GM18499 (cell line): ENCODE results near the gene THOC6.
"Not testable (repeated sequence)": the region's sequence is repeated elsewhere in the genome, so short reads cannot be mapped to it uniquely, and the experiment has no call there.

Source experiments
- ATAC-seq: cut with Tn5 transposase; IDR thresholded peaks from one replicate; pipeline ENCODE4 v1.9.1; 2021; ENCODE audit warnings: moderate number of reproducible peaks; ENCODE audit not compliant: insufficient read depth, unreplicated experiment

THOC6 gene

GRCh38 chr16:3051009-3051408, 27.2 kb downstream of the THOC6 start:
- ATAC-seq, result no peak

GRCh38 chr16:3051494-3051893, 27.7 kb downstream of the THOC6 start:
- ATAC-seq, result no peak

- not testable (repeated sequence) for ATAC-seq
Measured at GRCh38 chr16:3052571-3053329, 28.9 kb downstream of the THOC6 start.

GRCh38 chr16:3053330-3053710, 29.5 kb downstream of the THOC6 start:
- ATAC-seq, result not testable (repeated sequence)

GRCh38 chr16:3054965-3055733, 31.3 kb downstream of the THOC6 start:
- no peak for ATAC-seq

- ATAC-seq, result not testable (repeated sequence)
Measured at GRCh38 chr16:3055734-3056115, 31.9 kb downstream of the THOC6 start.

GRCh38 chr16:3056336-3057180, 32.7 kb downstream of the THOC6 start:
- no peak for ATAC-seq

- no peak for ATAC-seq
Measured at GRCh38 chr16:3057181-3058138, 33.6 kb downstream of the THOC6 start.

- no peak for ATAC-seq
Measured at GRCh38 chr16:3058139-3059030, 34.5 kb downstream of the THOC6 start.

GRCh38 chr16:3059041-3059722, 35.3 kb downstream of the THOC6 start:
- no peak for ATAC-seq

- no peak for ATAC-seq
Measured at GRCh38 chr16:3059723-3060242, 35.9 kb downstream of the THOC6 start.

- ATAC-seq, result no peak
Measured at GRCh38 chr16:3060339-3061127, 36.7 kb downstream of the THOC6 start.

GRCh38 chr16:3062553-3062952, 38.7 kb downstream of the THOC6 start:
- ATAC-seq, result no peak

- no peak for ATAC-seq
Measured at GRCh38 chr16:3063625-3064386, 40.0 kb downstream of the THOC6 start.

GRCh38 chr16:3065069-3065741, 41.4 kb downstream of the THOC6 start, which contains the start of gene IL32:
TSS of gene IL32 (plus strand) at chr16:3065640. CDS start at chr16:3065812, 172 bp downstream.
- no peak for ATAC-seq
